NOMO-1 (cell line): ENCODE measurements around the gene DLGAP4.
"Not testable (repeated sequence)": the region's sequence is repeated elsewhere in the genome, so short reads cannot be mapped to it uniquely, and the experiment has no call there.

Experiments used
- DNase-seq, 2 experiments: peaks; one replicate each; lab custom pipeline; 2025; ENCODE audit not compliant: unreplicated experiment in 2 of 2; lab: John Stamatoyannopoulos, UW

The DLGAP4 gene

DNA sequence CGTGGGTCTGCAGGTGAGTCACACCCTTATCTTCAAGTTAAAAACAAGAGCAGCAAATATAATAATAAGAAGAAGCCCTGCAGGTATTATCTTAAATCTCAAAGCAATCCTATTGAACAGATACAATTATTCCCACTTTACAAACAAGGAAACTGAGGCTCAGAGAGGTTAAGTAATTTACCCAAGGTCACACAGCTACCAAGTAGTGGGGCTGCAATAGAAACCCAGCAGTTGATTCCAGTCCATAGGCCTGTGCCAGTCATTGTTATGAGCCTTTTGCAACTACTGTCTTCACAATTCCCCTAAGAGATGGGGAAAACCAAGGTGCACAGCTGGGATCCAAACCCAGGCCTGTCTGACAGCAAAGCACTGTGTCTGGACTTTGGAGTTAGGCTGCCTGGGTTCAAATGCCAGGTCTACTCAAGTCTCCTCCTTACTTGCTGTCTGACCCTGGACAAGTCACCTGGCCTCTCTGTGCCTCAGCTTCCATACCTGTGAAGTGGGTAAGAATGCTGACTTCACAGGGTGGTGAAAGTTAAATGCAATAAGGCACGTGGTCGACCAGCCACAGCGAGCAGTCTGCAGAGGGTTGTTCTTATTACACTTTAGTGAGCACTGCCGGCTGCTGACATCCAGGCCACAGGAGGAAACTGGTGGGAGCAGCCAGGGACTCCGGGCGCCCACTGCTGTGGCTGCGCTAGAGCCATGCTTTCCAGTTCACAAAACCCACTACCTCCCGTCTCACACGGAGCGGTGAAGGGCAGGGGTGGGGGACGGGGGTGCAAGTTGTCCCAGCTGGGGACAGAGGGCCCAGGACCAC, 241.3 kb downstream of the DLGAP4 start:
- no peak for DNase-seq

DNA sequence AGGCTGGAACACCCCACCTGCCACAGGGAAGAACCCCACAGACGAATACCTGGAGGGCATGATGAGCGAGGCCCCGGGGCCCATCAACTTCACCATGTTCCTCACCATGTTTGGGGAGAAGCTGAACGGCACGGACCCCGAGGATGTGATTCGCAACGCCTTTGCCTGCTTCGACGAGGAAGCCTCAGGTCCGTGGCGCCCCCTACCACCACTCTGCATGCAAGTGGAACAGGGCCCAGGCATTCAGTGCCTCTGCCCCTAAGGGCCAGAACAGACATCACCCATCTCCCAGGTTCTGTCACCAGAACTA, 241.8 kb downstream of the DLGAP4 start:
- no peak for DNase-seq

DNA sequence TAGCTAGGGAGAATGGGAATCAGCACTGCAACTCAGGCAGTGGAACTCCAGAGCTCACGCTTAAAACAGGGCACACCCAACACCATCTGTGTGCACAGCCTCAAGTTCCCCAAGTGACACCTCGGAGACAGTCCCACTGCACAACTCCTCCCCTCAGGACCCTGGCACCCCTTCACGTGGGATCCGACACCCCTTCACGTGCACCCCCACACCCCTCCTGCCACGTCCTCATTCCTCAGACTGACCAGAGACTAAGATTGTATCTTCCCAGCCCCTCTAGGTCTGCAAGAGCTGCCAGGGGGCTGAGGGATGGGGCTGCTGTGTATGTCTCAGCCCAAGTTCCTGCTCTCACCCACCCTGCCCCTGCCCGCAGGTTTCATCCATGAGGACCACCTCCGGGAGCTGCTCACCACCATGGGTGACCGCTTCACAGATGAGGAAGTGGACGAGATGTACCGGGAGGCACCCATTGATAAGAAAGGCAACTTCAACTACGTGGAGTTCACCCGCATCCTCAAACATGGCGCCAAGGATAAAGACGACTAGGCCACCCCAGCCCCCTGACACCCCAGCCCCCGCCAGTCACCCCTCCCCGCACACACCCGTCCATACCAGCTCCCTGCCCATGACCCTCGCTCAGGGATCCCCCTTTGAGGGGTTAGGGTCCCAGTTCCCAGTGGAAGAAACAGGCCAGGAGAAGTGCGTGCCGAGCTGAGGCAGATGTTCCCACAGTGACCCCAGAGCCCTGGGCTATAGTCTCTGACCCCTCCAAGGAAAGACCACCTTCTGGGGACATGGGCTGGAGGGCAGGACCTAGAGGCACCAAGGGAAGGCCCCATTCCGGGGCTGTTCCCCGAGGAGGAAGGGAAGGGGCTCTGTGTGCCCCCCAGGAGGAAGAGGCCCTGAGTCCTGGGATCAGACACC, 242.8 kb downstream of the DLGAP4 start:
- DNase-seq, result no peak

- DNase-seq, result no peak
These were observed 243.4 kb downstream of the DLGAP4 start for GRCh38 chr20:36549628-36549941.

DNA sequence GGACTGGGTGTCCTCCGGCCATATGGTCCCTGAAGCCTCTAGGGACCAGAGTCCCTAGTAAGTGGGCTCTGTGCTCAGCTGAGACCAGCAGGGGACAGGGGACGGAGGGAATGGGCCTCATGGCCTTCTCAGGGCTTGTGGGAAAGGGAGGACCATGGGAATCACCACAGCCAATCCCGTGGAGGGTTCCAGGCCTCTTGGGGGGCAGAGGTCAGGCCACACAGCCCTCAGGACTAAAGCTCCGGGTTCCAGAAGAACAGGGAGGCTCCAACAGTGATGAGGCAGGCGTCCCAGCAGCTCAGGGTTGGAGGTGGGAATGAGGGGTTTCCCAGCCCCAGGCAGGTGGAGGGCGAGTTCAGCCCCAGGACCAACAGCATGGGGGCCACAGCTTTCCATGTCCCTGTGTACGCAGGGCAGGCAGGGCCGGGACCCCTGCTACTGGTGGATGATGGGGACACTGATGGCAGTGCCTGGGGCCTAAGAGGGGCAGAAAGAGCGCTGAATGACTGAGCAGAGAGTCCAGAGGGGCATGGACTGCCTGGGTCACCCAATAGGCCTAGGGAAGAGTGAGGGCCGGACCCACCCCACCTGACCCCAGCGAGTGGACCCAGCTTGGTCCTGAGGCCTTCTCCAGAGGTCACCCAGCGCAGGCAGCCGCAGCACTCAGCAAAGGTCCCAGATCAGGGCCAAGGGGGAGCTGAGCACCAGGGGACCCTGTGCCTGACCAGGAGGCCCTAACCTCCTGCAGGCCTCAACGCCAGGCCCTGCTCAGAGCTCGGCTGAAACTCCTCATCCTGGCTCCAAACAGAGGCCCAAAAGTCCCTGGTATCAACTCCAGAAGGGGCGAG, 244.0 kb downstream of the DLGAP4 start:
- no peak for DNase-seq

DNA sequence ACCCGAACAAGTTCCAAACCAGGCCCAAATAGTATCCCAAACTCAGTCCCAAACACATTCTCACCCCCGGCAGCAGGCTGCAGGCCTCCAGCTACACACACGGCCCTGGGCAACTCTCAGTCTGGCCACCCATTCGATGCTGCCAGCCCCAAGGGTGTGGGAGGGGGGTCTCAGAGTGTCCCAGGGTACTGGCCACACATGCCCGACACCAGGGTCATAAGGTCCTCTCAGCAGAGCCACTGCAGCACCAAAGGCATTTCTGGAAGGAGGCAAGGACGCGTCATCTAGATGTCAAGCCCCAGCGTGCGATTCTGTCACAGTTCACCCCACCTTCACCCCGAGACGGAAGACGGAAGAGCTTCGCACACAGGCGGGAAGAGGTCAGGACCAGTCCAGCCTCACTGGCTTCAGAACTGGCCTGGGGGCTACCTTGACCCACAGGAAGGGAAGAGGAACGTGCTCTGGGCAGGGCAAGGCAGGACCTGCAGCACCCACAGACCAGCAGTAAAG, 244.7 kb downstream of the DLGAP4 start:
- DNase-seq, result no peak

DNA sequence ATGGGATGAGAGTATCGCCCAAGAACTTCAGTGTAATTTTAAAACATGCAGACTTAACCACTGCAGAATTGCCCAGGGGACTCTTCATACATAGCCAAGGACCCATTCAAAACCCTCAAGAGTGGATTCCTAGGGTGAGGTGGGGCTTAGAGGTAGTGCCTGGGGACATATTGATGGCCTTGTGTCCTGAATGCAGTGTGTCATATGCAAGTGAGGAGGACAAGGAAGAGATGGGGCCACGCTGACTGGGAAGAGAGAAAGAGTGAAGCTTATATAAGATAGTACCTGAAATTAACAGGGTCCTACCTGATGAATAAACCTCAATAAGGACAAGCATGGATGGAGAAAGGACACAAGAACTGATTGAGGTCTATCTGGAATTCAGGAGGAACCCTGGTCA, 249.1 kb downstream of the DLGAP4 start:
- no peak for DNase-seq

GRCh38 chr20:36562724-36563123, 256.6 kb downstream of the DLGAP4 start:
- DNase-seq, result no peak

DNA sequence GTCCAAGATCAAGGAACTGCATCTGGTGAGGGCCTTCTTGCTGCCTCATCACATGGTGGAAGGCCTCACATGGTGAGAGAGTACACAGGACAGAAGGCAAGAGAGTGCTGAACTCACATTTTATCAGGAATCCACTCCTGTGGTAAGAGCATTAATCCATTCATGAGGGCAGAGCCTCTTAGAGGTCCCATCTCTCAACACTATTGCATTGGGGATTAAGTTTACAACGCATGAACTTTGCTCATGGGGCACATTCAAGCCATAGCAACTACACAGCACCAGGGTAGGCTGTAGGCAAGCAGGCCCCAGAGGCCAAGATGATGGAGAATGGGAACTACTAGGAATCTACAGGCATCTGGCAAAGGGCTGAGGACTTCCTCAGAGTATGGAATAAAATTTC, 257.2 kb downstream of the DLGAP4 start:
- DNase-seq, result no peak

DNA sequence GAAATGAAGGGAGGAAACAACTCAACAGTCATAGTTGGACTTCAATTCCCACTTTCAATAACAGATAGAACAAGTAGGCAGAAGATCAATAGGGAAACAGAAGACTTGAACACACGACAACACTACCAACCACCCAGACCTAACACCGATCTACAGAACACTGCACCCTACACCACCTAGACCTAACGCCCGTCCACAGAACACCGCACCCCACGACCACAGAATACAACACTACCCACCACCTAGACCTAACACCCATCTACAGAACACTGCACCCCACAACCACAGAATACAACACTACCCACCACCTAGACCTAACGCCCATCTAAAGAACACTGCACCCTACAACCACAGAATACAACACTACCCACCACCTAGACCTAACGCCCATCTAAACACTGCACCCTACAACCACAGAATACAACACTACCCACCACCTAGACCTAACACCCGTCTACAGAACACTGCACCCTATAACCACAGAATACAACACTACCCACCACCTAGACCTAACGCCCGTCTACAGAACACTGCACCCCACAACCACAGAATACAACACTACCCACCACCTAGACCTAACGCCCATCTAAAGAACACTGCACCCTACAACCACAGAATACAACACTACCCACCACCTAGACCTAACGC, 258.1 kb downstream of the DLGAP4 start:
- DNase-seq, result not testable (repeated sequence)

DNA sequence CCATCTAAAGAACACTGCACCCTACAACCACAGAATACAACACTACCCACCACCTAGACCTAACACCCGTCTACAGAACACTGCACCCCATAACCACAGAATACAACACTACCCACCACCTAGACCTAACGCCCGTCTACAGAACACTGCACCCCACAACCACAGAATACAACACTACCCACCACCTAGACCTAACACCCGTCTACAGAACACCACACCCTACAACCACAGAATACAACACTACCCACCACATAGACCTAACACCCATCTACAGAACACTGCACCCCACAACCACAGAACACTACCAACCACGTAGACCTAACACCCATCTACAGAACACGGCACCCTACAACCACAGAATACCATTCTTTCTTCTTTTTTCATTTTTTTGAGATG, 258.6 kb downstream of the DLGAP4 start:
- DNase-seq, result not testable (repeated sequence)

DNA sequence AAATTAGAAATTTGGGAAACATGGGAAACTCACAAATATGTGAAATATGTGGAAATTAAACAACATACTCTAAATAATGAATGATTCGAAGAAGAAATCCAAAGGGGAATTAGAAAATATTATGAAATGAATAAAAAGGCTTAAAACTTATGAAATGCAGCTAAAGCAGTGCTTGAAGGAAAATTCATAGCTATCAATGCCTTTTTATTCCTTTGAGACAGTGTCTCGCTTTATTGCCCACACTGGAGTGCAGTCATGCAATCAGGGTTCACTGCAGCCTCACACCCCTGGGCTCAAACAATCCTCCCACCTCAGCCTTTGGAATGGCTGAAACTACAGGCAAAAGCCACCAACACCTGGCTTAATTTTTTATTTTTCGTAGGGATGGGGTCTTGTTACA, 259.4 kb downstream of the DLGAP4 start:
- no peak for DNase-seq

- DNase-seq, result no peak
These were observed 263.8 kb downstream of the DLGAP4 start for GRCh38 chr20:36569847-36570429.

DNA sequence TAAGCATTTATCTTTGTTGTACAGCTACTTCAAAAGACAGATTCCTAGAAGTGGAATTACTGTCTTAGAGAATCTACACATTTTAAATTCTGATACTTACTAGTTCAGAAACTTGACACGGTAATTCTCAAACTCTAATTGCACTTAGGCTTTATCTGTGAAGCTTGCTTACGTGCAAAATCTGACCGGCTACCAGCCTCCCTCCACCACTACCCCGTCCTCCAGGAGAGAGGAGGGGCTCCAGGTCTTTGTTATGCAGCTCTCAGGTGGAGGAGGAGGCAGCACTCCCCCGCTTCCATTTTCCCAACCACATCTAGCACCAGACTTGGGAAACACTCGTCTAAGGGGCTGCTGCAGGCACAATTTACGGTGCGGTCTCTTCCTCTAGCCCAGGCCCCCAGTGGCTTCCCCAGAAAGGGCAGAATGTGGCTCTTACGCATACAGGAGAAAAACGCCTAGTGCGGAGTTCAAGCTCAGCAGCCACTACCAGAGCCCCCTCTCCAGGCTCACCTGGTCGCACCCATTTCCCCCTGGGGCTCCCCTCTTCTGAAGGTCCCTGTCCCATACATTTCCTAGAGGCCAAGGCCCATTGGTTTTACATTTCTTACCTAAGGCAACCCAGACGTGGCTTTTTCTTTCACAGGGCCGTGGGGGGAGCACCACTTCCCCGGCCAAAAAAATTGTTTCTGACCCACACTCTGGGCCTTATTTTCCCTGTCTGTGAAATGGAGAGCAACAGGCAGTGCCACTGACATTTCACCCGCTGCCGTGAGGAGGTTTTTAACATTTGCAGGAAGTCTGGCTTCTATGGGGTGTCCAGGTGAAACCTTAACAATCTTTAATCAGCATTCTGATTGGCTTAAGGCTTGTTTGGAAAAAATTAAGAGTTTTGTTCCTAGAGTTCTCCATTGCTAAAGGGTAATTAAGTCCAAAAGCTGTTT, 265.7 kb downstream of the DLGAP4 start:
- no peak for DNase-seq

- peak in 1 of 2 experiments; percentile 19 for DNase-seq
These were observed 266.6 kb downstream of the DLGAP4 start for GRCh38 chr20:36572701-36573102.

- DNase-seq, result peak; percentile 55 to 88
These were observed 267.1 kb downstream of the DLGAP4 start, which contains the start of gene TGIF2 for GRCh38 chr20:36573103-36573797. TGIF2 (plus strand) TSS chr20:36573597; CDS start chr20:36578775, 5,178 bp downstream.

DNA sequence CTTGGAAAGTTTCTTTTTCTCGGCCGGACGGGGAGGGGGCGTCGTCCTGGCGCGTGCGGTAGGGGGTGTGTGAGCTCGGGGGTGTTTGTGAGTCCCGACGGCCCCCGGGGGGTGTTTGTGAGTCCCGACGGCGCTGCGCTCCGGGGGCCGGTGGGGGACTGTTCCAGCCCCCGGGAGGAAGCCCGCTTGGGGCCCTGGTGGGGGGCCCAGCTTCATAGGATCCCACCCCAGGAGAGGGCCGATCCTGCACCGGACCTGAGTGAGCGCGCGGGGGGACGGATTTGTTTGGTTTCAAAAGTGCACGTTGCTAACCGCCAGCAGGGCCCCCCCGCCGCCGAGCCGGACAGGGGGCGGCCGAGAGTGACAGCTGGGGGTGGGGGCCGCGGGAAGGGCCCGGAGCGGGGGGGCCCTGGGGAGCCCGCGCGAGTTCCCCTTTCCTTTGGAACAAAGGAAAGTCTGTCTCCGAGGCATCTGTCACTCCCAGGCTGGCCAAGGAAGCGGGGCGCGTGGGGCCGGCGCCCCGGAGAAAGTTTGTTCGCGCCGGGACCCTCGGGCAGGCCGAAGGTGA, 267.7 kb downstream of the DLGAP4 start:
- peak; percentile 32 to 55 for DNase-seq
